ENCODE measurements around the gene MIA2. TPM values are rescaled to one million over a fixed set of nuclear protein-coding genes. Genes with fewer than 3 reads are reported as not detected.
"Not testable (repeated sequence)": the region's sequence is repeated elsewhere in the genome, so short reads cannot be mapped to it uniquely, and the experiment has no call there.

MIA2 gene
- total RNA-seq, 2 donors from 2014 or later = 41.8 to 61.8 TPM

GRCh38 chr14:39279515-39279914, 45.8 kb downstream of the MIA2 start:
- intact Hi-C loops (cut with DNase I) = no loop called here
- Histone ChIP-seq H3K36me3 (no peaks in the 10 kb centered on the region), H3K27ac (no peak overlapping the region), H3K9ac (ENCODE audit: low read depth in 2 of 2, low read length in 2 of 2) (no peak overlapping the region), H3K4me1 (no peaks in the 10 kb centered on the region), H3K4me3 (no peak overlapping the region), H3K27me3 (no peaks in the 10 kb centered on the region), H3K9me3 (no peaks in the 10 kb centered on the region)
- no peak for TF ChIP-seq CTCF (IDR thresholded peaks at IDR 0.05)
- no peak for DNase-seq

GRCh38 chr14:39280678-39281077, 47.0 kb downstream of the MIA2 start:
- H3K9me3 ChIP-seq; H3K27me3 ChIP-seq; H3K27ac ChIP-seq; H3K4me3 ChIP-seq; DNase-seq; H3K4me1 ChIP-seq; H3K36me3 ChIP-seq; intact Hi-C loops (cut with DNase I); H3K9ac ChIP-seq (ENCODE audit: low read depth in 2 of 2, low read length in 2 of 2): not testable (repeated sequence)

GRCh38 chr14:39289523-39289922, 55.8 kb downstream of the MIA2 start:
- TF ChIP-seq CTCF (IDR thresholded peaks at IDR 0.05) = no peak
- H3K9me3 ChIP-seq = no peaks in the 10 kb centered on the region
- no peak for DNase-seq
- no peaks in the 10 kb centered on the region for H3K4me1 ChIP-seq
- no peak overlapping the region for H3K4me3 ChIP-seq
- peaks cover 7% of the 10 kb centered on the region for H3K36me3 ChIP-seq
- intact Hi-C loops (cut with DNase I) = no loop called here
- H3K27ac ChIP-seq = no peak overlapping the region
- H3K9ac ChIP-seq (ENCODE audit: low read depth in 2 of 2, low read length in 2 of 2) = no peak overlapping the region
- no peaks in the 10 kb centered on the region for H3K27me3 ChIP-seq

GRCh38 chr14:39291701-39292100, 58.0 kb downstream of the MIA2 start:
- H3K27ac ChIP-seq = no peak overlapping the region
- DNase-seq = no peak
- intact Hi-C loops (cut with DNase I) = no loop called here

GRCh38 chr14:39293629-39294028, 59.9 kb downstream of the MIA2 start:
- TF ChIP-seq CTCF (IDR thresholded peaks at IDR 0.05) = no peak
- Histone ChIP-seq H3K4me1 (no peaks in the 10 kb centered on the region), H3K4me3 (no peak overlapping the region), H3K27ac (no peak overlapping the region), H3K36me3 (peaks cover 22% of the 10 kb centered on the region), H3K9me3 (no peaks in the 10 kb centered on the region), H3K27me3 (no peaks in the 10 kb centered on the region), H3K9ac (ENCODE audit: low read depth in 2 of 2, low read length in 2 of 2) (no peak overlapping the region)
- no peak for DNase-seq
- intact Hi-C loops (cut with DNase I) = no loop called here

More at GRCh38 chr14:39291701-39292100, 58.0 kb downstream of the MIA2 start:
- TF ChIP-seq CTCF (IDR thresholded peaks at IDR 0.05) = no peak
- Histone ChIP-seq H3K4me3 (no peak overlapping the region), H3K9ac (ENCODE audit: low read depth in 2 of 2, low read length in 2 of 2) (no peak overlapping the region), H3K27me3 (no peaks in the 10 kb centered on the region), H3K4me1 (no peaks in the 10 kb centered on the region), H3K36me3 (peaks cover 22% of the 10 kb centered on the region), H3K9me3 (no peaks in the 10 kb centered on the region)

- intact Hi-C loops (cut with DNase I); H3K9ac ChIP-seq (ENCODE audit: low read depth in 2 of 2, low read length in 2 of 2); DNase-seq; H3K4me3 ChIP-seq; H3K27ac ChIP-seq; H3K36me3 ChIP-seq; H3K9me3 ChIP-seq; H3K4me1 ChIP-seq; H3K27me3 ChIP-seq: not testable (repeated sequence)
These were observed 66.7 kb downstream of the MIA2 start for GRCh38 chr14:39300389-39300788.
